GM12872 (cell line): Measurements from ENCODE around the gene SEMA3B.

Source experiments
- TF ChIP-seq, protein P1 (sequence below): IDR thresholded peaks from 3 replicates; pipeline ENCODE4 v1.5.1; 2011; ENCODE audit warnings: low read depth, mild to moderate bottlenecking, low read length, moderate library complexity; ENCODE audit not compliant: insufficient read depth

Gene SEMA3B

DNA sequence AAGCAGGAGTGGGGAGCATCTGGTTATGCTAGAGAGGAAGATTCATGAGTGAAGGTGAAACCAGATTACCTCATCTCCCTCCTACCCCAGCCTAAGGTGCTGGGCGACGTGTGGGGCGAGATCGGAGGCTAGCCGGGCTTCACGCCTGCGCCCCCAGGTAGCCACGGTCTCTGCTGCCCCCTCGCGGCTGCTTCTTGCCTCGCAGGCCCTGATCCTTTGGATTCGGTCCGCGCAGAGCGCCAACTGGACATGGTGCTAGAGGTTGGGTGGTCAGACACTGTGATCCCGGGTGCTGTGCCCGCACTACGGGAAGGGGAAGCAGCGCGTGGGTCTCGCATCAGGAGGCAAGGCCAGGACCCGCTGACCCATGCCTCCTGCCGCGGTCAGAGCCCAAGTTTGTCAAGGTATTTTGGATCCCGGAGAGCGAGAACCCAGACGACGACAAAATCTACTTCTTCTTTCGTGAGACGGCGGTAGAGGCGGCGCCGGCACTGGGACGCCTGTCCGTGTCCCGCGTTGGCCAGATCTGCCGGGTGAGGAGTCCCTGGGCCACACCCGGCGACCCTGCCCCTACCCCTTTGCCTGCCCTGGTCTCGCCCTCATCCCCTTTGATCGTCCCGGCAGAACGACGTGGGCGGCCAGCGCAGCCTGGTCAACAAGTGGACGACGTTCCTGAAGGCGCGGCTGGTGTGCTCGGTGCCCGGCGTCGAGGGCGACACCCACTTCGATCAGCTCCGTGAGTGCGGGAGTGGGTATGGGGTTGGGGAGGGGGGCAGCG lies 4.2 kb downstream of the SEMA3B start:
- TF ChIP-seq, protein P1, sequence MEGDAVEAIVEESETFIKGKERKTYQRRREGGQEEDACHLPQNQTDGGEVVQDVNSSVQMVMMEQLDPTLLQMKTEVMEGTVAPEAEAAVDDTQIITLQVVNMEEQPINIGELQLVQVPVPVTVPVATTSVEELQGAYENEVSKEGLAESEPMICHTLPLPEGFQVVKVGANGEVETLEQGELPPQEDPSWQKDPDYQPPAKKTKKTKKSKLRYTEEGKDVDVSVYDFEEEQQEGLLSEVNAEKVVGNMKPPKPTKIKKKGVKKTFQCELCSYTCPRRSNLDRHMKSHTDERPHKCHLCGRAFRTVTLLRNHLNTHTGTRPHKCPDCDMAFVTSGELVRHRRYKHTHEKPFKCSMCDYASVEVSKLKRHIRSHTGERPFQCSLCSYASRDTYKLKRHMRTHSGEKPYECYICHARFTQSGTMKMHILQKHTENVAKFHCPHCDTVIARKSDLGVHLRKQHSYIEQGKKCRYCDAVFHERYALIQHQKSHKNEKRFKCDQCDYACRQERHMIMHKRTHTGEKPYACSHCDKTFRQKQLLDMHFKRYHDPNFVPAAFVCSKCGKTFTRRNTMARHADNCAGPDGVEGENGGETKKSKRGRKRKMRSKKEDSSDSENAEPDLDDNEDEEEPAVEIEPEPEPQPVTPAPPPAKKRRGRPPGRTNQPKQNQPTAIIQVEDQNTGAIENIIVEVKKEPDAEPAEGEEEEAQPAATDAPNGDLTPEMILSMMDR, result peak; percentile 95

GRCh38 chr3:50273689-50274065 lies 4.7 kb downstream of the SEMA3B start:
- TF ChIP-seq, protein P1, result no peak

- TF ChIP-seq, protein P1, result peak; percentile 80
Observed at GRCh38 chr3:50274371-50275104, 5.6 kb downstream of the SEMA3B start.

DNA sequence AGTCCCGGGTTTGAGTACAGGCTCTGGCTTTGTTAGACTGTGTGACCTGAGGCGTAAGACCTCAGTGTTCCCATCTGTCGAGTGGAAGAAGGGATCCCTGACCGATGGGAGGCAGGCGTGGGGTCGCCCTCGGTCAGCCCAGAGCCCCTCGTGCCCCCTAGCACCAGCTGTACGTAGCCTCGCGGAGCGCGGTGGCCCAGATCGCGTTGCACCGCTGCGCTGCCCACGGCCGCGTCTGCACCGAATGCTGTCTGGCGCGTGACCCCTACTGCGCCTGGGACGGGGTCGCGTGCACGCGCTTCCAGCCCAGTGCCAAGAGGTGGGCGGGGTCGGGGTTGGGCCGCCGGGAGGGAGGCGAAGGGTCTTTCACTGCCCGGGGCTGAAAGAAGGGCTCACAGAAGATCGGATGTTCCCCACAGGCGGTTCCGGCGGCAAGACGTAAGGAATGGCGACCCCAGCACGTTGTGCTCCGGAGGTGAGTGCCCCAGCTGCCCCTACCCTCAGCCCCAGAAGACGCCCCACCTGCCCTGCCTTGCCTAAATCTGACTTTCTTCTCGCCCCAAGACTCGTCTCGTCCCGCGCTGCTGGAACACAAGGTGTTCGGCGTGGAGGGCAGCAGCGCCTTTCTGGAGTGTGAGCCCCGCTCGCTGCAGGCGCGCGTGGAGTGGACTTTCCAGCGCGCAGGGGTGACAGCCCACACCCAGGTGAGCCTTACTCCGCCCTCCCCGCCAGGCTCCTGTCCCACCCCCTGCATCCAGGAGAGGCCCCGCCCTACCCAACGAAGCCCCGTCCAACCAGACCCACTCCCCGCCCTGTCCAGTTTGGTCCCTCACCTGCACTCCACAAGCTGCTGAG lies 6.4 kb downstream of the SEMA3B start:
- TF ChIP-seq, protein P1, result no peak

GRCh38 chr3:50275996-50276761 lies 7.2 kb downstream of the SEMA3B start:
- TF ChIP-seq, protein P1, result no peak

GRCh38 chr3:50276762-50277101 lies 7.8 kb downstream of the SEMA3B start:
- TF ChIP-seq, protein P1, result no peak
